Measurements from ENCODE around the gene HNRNPH2.

Gene HNRNPH2

DNA sequence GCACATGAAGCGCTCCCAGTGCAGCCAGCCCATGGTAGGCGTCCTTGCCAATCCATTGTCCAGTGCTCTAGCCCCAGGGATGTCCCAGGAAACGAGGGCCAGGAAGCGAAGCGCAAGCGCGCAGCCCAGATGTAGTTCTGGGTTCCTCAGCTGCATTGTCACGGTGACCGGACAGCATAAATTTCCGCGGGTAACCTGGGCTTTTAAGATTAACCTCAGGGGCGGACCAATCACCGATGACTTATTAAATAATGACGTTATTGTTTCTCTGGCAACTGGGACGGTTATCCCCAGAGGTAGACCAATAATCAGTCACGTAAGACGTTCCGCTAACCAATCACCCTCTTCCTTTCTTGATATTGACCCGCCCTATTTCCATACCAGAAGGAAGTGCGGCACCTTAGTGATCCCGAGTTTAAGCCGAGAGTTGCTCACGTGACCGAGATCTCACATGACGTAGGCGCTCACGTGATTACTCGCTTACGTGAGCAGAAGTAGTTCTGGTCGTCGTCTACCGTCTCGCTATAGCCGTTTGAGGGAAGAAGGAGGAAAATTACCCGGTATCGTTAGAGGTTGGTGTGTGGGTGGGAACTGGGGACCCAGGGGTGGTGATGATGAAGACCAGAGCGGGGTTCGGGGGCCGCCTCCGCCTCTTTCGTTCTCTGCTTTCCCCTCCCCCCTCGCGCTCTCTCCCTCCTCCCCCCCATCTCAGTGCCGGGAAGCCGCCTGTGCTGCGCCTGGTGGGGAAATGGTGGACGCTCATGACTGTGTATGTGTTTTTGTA lies at the start of gene HNRNPH2, which contains the start of gene GLA:
HNRNPH2 (plus strand) TSS at position 475 of the 784 bp plus-strand sequence. CDS start 3,767 bp downstream, outside the sequence.
GLA (minus strand) TSS at position 178 of the 784 bp plus-strand sequence; CDS start at position 156, 22 bp downstream.
- in situ Hi-C loops (cut with HindIII; ENCODE audit: low sequenced_read_pairs): no loop called here

GRCh38 chrX:101359966-101360365 lies 48.1 kb upstream of the HNRNPH2 start:
- in situ Hi-C loops (cut with HindIII; ENCODE audit: low sequenced_read_pairs): no loop called here

- in situ Hi-C loops (cut with HindIII; ENCODE audit: low sequenced_read_pairs): no loop called here
Measured at GRCh38 chrX:101360390-101360789, 47.6 kb upstream of the HNRNPH2 start.

GRCh38 chrX:101362116-101362515 lies 45.9 kb upstream of the HNRNPH2 start:
- in situ Hi-C loops (cut with HindIII; ENCODE audit: low sequenced_read_pairs): no loop called here

GRCh38 chrX:101362757-101363156 lies 45.3 kb upstream of the HNRNPH2 start:
- in situ Hi-C loops (cut with HindIII; ENCODE audit: low sequenced_read_pairs): no loop called here

DNA sequence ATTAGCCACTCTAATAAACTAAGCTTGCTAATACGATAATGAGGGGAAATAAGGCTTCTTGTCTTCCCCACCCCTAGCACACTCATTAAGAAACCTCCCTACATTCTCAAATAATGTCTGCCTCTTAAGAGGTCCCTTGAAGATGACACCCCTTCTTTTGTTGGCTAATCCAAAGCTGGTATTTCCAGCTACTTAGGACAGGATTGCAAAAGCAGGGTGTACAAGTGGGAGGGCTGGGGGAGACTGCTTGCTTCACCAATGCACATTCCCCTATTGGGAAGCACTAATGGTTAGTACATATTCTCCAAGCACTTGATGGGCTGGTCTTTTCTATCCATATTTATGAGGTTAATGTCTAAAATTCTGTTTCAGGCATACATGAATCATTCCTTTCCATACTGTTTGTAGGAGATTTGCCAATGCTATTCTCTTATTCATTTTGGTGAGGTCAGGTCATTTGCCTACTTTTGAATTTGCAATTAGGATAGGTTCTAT lies 42.7 kb upstream of the HNRNPH2 start:
- in situ Hi-C loops (cut with HindIII; ENCODE audit: low sequenced_read_pairs): no loop called here

GRCh38 chrX:101368800-101369199 lies 39.2 kb upstream of the HNRNPH2 start:
- in situ Hi-C loops (cut with HindIII; ENCODE audit: low sequenced_read_pairs): no loop called here

- in situ Hi-C loops (cut with HindIII; ENCODE audit: low sequenced_read_pairs): no loop called here
Measured at GRCh38 chrX:101369687-101370086, 38.3 kb upstream of the HNRNPH2 start.

DNA sequence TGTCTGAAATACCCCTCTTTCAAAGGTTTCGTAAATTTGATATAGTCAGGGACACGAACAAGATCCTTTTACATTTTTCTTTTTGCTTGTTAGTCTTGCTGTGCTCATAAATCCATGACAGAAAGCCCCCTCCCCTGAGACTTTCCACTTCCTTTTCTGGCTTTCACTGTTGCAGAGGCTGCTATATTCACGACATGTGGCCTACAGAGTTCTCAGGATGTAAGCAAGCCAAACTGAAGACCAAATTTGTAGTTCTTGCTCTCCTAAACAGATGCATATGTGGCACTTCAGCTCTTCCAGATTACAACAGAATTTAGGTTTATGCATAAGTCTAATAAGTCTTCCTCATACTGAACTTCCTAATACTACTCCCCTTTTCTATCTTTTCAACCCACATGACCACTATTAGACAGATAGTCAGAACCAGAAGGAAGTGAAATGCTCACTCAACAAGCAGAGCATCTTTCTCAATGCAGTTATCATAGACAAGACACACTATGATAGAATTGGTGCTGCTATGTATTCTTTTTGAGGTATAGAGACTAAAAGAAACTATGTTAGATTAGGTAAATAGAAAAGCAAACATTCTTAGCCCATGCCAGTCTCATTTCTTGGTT lies 37.0 kb upstream of the HNRNPH2 start:
- in situ Hi-C loops (cut with HindIII; ENCODE audit: low sequenced_read_pairs): no loop called here

- in situ Hi-C loops (cut with HindIII; ENCODE audit: low sequenced_read_pairs): no loop called here
Measured at GRCh38 chrX:101377547-101377946, 30.5 kb upstream of the HNRNPH2 start.

DNA sequence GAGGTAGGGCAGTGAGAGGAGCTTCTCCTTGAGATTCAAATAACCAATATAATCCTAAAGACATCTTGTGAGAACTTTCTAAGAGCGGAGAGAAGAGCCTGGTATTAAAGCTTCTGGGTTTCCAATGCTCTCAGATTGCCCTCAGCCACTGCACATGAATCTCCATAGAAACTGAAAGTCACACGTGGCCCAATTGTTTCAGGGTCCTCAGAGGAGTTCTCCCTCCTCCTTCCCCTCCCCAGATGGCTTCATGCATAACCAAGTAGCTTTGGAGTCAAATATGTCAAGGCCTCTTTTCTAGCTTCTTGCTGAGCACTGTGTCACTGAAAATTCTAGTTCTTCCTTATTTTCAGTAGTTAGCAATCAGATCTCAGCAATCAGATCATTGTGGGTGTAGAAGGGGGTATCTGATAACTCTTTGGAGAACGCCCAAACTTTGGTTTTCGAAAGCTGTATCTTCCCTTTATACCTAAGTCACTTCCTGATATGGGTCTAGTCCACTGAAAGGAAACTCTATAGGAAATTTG lies 24.3 kb upstream of the HNRNPH2 start:
- in situ Hi-C loops (cut with HindIII; ENCODE audit: low sequenced_read_pairs): no loop called here

- in situ Hi-C loops (cut with HindIII; ENCODE audit: low sequenced_read_pairs): no loop called here
Measured at GRCh38 chrX:101385026-101385684, 22.9 kb upstream of the HNRNPH2 start.

DNA sequence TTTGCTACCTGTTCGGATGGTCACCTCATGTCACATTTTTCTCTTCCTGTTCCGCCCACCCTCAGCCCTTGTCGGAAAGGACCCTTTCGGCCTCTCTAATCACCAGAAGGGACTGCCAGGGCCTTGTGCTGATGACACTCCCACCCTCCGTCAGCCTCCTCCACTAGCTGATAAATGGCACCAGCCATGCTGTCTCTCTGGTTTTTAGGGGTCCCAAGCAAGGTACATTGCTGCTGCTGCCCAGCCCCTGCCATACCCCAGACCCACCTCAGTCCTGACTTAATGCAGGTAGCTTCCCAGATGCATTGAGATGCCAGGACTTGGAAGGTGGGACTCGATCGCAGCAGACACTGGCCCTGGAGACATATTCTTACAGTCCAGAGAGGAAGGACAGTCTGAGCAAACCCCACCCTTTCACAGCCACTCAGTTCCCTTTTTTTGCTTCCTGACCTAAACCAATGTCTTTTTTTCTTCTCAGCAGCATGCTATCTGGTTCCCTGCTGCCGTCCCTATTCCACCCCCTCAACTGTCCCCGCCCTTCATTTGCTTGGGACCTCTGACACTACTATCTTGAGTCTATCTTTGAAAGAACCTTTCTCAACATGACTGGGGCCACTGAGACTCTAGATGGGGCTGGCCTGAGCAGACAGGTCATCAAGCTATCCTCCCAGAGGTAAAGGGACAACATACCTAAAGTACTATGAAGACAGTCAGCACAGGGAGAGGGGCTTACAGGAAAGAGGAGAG lies 22.1 kb upstream of the HNRNPH2 start, which contains the start of gene BTK:
BTK (minus strand) TSS at position 397 of the 747 bp plus-strand sequence. CDS start 10,907 bp downstream, outside the sequence.
- in situ Hi-C loops (cut with HindIII; ENCODE audit: low sequenced_read_pairs): no loop called here

- in situ Hi-C loops (cut with HindIII; ENCODE audit: low sequenced_read_pairs): no loop called here
Measured at GRCh38 chrX:101386542-101386885, 21.5 kb upstream of the HNRNPH2 start.

GRCh38 chrX:101388604-101389003 lies 19.4 kb upstream of the HNRNPH2 start:
- in situ Hi-C loops (cut with HindIII; ENCODE audit: low sequenced_read_pairs): no loop called here

DNA sequence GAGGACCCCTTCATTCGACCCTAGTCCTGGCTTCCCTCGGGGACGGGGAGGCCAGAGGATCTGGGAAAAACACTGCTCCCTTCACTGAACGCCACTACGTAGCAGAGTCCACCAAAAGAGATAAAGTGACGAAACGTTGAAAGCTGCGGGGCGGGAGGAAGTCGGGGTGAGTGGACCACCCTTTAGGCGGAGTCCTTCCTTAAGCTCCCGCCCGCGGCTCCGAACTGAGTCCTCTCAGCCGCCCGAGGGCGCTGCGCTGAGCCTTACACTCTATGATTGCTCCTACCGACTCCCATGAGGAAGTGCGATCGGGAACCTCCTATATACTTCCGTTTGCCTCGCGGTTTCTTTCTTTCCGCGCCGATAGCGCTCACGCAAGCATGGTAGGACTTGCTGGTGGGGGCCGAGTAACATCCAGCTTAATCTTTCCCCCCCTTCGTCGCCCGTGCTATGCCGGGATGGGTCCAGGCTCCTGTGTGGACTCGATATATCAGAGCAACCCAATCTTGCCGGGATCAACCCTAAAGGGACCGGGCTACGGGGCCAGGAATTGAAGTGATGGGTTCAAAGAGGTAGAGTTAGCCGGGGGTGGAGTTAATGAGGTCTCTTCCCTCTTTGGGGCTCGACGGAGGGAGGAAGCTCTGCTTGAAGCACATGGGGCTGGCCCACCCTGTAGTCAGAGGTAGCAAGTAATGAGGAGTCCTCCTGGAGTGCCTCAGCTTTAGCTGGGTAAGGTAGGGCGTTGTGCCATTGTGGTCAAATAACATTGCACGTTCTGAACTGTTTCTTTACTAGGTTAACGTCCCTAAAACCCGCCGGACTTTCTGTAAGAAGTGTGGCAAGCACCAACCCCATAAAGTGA lies 17.1 kb upstream of the HNRNPH2 start, which contains the start of gene RPL36A:
RPL36A (plus strand) TSS at position 348 of the 862 bp plus-strand sequence; CDS start at position 381, 33 bp downstream.
- in situ Hi-C loops (cut with HindIII; ENCODE audit: low sequenced_read_pairs): no loop called here

- in situ Hi-C loops (cut with HindIII; ENCODE audit: low sequenced_read_pairs): no loop called here
Measured at GRCh38 chrX:101391831-101392230, 16.2 kb upstream of the HNRNPH2 start.

DNA sequence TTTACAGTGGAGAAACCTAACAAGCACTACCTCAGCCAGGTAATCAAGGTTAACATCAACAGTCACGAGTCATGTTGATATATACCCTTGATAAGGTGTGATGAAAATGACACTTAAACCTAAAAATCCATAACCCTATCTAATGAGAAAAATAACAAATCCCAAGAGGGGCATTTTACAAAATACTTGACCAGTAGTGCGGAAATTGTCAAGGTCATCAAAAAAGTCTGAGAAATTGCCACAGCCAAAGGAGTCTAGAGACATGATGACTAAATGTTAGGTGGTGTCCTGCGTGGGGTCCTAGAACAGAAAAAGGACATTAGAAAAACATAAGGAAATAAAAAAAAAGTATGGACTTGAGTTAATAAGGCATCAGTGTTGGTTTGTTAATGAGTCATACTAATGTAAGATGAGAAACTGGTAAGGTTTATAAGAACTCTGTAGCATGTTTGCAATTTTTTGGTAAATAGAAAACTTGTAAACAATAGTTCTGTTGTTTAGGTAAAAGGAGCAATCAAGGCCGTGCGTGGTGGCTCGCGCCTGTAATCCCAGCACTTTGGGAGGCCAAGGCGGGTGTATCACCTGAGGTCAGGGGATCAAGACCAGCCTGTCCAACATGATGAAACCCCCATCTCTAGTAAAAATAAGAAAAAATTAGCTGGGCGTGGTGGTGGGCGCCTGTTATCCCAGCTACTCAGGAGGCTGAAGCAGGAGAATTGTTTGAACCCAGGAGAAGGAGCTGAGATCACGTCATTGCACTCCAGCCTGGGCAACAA lies 14.3 kb upstream of the HNRNPH2 start:
- in situ Hi-C loops (cut with HindIII; ENCODE audit: low sequenced_read_pairs): no loop called here

DNA sequence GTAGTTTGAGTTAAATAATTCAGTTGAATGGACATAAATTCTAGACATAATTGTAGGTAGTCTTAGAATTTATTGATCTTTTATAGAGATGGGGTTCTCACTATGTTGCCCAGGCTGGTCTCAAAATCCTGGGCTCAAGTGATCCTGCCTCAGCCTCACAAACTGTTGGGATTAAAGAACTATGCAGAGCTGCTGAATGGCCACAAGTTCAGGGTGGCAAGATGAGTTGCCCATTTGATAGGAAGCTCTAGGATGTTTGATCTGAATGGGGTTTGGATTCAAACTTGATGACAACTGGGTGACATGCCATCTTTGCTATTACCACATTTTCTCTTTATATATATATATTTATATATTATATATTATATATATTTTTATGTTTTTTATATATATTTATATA lies 13.7 kb upstream of the HNRNPH2 start:
- in situ Hi-C loops (cut with HindIII; ENCODE audit: low sequenced_read_pairs): no loop called here

Measured in DLD1 (cell line).